ENCODE measurements around the gene STX5. TPM values are rescaled to one million over a fixed set of nuclear protein-coding genes. Genes with fewer than 3 reads are reported as not detected.
"Not testable (repeated sequence)": the region's sequence is repeated elsewhere in the genome, so short reads cannot be mapped to it uniquely, and the experiment has no call there.

The STX5 gene
- total RNA-seq, 2 donors from 2014 or later: 32.0 to 46.8 TPM

- peak overlapping the region; percentile 82 for H3K4me3 ChIP-seq
- ATAC-seq (ENCODE audit: insufficient number of reproducible peaks, low FRiP score, low read depth) (no peak), DNase-seq (ENCODE audit: low spot score) (no peak)
- H3K27me3 ChIP-seq (replicated peaks; ENCODE audit: insufficient read depth): no peaks in the 10 kb centered on the region
- no peaks in the 10 kb centered on the region for H3K9me3 ChIP-seq
- peak overlapping the region; percentile 96 to 99 for H3K27ac ChIP-seq
- peaks cover 30% of the 10 kb centered on the region for H3K36me3 ChIP-seq
- H3K4me1 ChIP-seq (ENCODE audit: control insufficient read depth in 1 of 2, low read depth in 2 of 2): peaks cover 21 to 38% of the 10 kb centered on the region in 2 donors
- no peak for TF ChIP-seq CTCF (IDR thresholded peaks at IDR 0.05)
Observed at GRCh38 chr11:62830904-62831519, 839 bp downstream of the STX5 start.

GRCh38 chr11:62828130-62828529 is 3.7 kb downstream of the STX5 start:
- not testable (repeated sequence) for DNase-seq (ENCODE audit: low spot score); H3K27me3 ChIP-seq (replicated peaks; ENCODE audit: insufficient read depth); ATAC-seq (ENCODE audit: insufficient number of reproducible peaks, low FRiP score, low read depth); H3K27ac ChIP-seq; H3K4me3 ChIP-seq; H3K9me3 ChIP-seq
- Histone ChIP-seq H3K36me3 (peaks cover 43% of the 10 kb centered on the region), H3K4me1 (ENCODE audit: control insufficient read depth in 1 of 2, low read depth in 2 of 2) (peaks cover 15 to 29% of the 10 kb centered on the region in 2 donors)

GRCh38 chr11:62823677-62824076 is 8.2 kb downstream of the STX5 start:
- no peaks in the 10 kb centered on the region for H3K27me3 ChIP-seq (replicated peaks; ENCODE audit: insufficient read depth)
- peaks cover 0 to under 1% of the 10 kb centered on the region in 2 donors for H3K4me1 ChIP-seq (ENCODE audit: control insufficient read depth in 1 of 2, low read depth in 2 of 2)
- H3K4me3 ChIP-seq: no peak overlapping the region
- ATAC-seq (ENCODE audit: insufficient number of reproducible peaks, low FRiP score, low read depth) (no peak), DNase-seq (ENCODE audit: low spot score) (no peak)
- TF ChIP-seq CTCF (IDR thresholded peaks at IDR 0.05): no peak
- peaks cover 78% of the 10 kb centered on the region for H3K36me3 ChIP-seq
- H3K27ac ChIP-seq: no peak overlapping the region
- no peaks in the 10 kb centered on the region for H3K9me3 ChIP-seq

GRCh38 chr11:62817129-62817528 is 14.7 kb downstream of the STX5 start:
- H3K9me3 ChIP-seq: no peaks in the 10 kb centered on the region
- H3K4me1 ChIP-seq (ENCODE audit: control insufficient read depth in 1 of 2, low read depth in 2 of 2): no peaks in the 10 kb centered on the region
- no peaks in the 10 kb centered on the region for H3K27me3 ChIP-seq (replicated peaks; ENCODE audit: insufficient read depth)
- no peak for ATAC-seq (ENCODE audit: insufficient number of reproducible peaks, low FRiP score, low read depth)
- H3K4me3 ChIP-seq: no peak overlapping the region
- no peak for TF ChIP-seq CTCF (IDR thresholded peaks at IDR 0.05)
- H3K36me3 ChIP-seq: peaks cover 36% of the 10 kb centered on the region
- no peak for DNase-seq (ENCODE audit: low spot score)
- no peak overlapping the region for H3K27ac ChIP-seq

- Histone ChIP-seq H3K36me3 (peaks cover 32% of the 10 kb centered on the region), H3K27me3 (replicated peaks; ENCODE audit: insufficient read depth) (no peaks in the 10 kb centered on the region), H3K4me1 (ENCODE audit: control insufficient read depth in 1 of 2, low read depth in 2 of 2) (no peaks in the 10 kb centered on the region), H3K9me3 (no peaks in the 10 kb centered on the region), H3K4me3 (no peak overlapping the region), H3K27ac (no peak overlapping the region)
- DNase-seq (ENCODE audit: low spot score) (no peak), ATAC-seq (ENCODE audit: insufficient number of reproducible peaks, low FRiP score, low read depth) (no peak)
- TF ChIP-seq CTCF (IDR thresholded peaks at IDR 0.05): no peak
Observed at GRCh38 chr11:62816557-62816956, 15.3 kb downstream of the STX5 start.

GRCh38 chr11:62811659-62812058 is 20.2 kb downstream of the STX5 start:
- Histone ChIP-seq H3K36me3 (peaks cover 6% of the 10 kb centered on the region), H3K27ac (no peak overlapping the region), H3K9me3 (no peaks in the 10 kb centered on the region), H3K27me3 (replicated peaks; ENCODE audit: insufficient read depth) (no peaks in the 10 kb centered on the region), H3K4me3 (no peak overlapping the region), H3K4me1 (ENCODE audit: control insufficient read depth in 1 of 2, low read depth in 2 of 2) (peaks cover 0 to under 1% of the 10 kb centered on the region in 2 donors)
- no peak for ATAC-seq (ENCODE audit: insufficient number of reproducible peaks, low FRiP score, low read depth)
- no peak for DNase-seq (ENCODE audit: low spot score)
- TF ChIP-seq CTCF (IDR thresholded peaks at IDR 0.05): no peak

All from thoracic aorta (tissue), 2 donors.